GM18519 (cell line): Measurements from ENCODE around the gene CAPNS1.
"Not testable (repeated sequence)": the region's sequence is repeated elsewhere in the genome, so short reads cannot be mapped to it uniquely, and the experiment has no call there.

Source experiments
- ATAC-seq: cut with Tn5 transposase; IDR thresholded peaks from one replicate; pipeline ENCODE4 v1.9.1; 2021; ENCODE audit warnings: mild to moderate bottlenecking, moderate library complexity; ENCODE audit not compliant: unreplicated experiment, low FRiP score

CAPNS1 gene

DNA sequence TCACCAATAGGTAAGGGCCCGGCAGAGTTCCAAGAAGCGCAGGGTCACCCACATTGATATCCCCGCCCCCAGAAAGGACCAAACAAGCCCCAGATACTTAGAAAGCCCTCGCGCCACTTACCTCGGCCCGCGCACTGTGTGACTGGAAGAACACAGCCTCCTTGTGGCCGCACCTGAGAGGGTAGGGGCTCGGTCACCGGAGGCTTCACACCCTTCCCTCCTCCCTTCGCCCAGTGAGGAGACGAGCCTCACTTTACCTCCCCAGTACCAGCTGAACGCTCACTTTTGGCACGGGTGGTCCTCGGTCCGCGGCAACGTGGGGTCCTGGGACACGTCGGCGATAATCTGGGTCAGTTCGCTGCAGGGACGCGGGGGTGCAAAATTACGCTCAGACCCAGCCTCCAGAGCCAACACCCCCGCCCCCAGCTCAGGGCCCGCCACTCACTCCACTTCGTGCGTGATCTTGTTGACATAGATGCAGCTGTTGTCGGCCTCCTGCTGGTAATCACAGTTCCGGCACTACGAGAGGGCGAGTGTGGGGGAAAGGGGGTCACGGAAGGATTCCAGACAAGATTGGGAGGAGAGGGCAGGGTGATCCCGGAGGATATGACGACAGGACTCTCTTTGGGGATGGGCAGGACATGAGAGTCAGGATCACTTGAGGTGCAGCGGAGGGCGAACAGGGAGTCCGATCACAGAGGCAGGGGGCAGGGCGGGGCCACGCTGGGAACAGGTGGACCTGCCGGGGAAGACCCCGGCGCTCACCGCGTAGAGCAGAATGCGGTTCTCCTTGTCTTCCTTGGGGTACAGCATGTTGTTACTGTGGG, 25.8 kb upstream of the CAPNS1 start:
- ATAC-seq: no peak

GRCh38 chr19:36114721-36115452, 25.0 kb upstream of the CAPNS1 start, which contains the start of gene POLR2I:
Gene POLR2I, minus strand, starts transcription at chr19:36114875. Its CDS starts 19 bp downstream, at chr19:36114856.
- peak; percentile 71 for ATAC-seq

DNA sequence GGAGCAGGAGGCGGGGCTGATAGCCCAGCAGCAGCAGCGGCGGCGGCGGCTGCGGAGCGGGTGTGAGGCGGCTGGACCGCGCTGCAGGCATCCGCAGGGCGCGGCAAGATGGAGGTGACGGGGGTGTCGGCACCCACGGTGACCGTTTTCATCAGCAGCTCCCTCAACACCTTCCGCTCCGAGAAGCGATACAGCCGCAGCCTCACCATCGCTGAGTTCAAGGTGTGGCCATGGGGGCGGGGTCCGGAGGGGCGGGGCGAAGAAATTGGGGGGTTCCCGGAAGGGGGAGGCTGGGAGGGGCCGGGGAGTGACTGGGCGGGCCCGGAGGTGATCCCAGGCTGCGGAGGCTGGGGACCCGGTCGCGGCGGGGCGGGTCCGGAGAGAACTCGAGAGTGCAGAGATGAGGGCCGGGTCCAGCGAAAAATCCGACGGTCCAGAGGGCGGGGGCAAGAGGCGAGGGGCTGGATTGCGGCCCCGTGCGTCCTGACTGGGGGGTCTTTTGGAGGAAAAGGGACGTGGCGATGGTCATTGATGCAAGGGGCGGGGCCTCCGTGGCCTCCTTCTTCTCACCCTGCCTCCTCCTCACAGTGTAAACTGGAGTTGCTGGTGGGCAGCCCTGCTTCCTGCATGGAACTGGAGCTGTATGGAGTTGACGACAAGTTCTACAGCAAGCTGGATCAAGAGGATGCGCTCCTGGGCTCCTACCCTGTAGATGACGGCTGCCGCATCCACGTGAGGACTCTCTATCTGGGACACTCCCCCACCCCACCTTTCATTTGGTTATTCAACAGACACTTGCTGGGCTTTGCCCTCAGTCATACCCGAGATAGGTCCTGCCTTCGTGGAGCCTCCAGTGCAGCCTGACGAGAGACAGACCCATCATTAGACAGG, 24.2 kb upstream of the CAPNS1 start, which contains the start of gene TBCB:
TSS of gene TBCB (plus strand) at position 16 of the 891 bp plus-strand sequence. CDS start at position 109, 93 bp downstream.
- no peak for ATAC-seq

DNA sequence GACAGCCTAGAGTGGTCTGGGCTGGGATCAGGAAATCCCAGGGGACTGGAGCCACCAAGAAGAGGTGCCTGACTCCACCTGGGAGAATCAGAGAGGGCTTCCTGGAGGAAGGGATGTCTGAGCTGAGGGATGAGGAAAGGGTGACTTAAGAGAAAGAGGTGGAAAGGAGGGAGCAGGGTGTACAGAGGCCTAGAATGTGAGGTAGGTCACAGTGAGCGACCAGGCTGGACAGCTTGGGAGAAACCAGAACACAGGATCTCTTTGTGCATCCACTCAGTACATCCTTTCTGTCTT, 23.6 kb upstream of the CAPNS1 start:
- ATAC-seq: no peak

DNA sequence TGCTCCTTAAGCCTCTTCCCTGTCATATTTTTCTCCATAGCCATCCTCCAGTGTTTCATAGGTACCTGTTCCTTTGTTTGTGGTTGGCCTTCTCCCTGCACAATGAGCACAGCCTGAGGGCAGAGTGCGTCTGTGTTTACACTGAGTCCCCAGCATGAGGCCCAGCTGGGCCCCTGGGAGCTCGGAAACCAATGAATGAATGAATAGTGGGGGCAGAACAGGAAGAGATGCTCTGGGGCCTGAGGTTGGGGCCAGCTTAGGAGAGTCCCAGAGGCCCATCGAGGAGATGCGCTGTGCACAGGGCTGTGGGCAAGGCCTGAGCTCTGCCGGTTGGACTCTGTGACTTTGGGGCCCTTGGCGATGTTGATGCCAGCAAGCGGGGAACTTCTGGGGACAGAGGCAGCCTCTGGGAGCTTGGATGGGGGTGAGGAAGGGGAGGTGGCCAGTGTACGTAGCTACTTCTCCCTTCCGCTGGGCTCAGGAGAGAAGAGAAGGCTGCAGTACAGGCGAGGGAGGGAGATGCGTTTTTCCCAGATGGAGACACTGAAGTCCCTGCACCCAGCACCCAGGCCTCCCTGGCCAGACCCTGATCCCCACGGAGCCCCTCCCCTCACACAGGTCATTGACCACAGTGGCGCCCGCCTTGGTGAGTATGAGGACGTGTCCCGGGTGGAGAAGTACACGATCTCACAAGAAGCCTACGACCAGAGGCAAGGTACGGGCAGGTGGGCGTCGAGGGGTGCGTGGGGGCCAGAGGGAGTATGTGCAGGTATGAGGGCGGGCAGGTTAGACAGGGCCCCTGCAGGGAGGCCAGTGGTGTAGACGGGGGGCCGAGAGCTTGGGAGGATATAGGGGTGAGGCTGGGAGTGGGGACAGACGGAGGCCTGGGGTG, 19.5 kb upstream of the CAPNS1 start:
- ATAC-seq: no peak

GRCh38 chr19:36120984-36121358, 18.9 kb upstream of the CAPNS1 start:
- no peak for ATAC-seq

GRCh38 chr19:36121486-36122124, 18.3 kb upstream of the CAPNS1 start:
- no peak for ATAC-seq

DNA sequence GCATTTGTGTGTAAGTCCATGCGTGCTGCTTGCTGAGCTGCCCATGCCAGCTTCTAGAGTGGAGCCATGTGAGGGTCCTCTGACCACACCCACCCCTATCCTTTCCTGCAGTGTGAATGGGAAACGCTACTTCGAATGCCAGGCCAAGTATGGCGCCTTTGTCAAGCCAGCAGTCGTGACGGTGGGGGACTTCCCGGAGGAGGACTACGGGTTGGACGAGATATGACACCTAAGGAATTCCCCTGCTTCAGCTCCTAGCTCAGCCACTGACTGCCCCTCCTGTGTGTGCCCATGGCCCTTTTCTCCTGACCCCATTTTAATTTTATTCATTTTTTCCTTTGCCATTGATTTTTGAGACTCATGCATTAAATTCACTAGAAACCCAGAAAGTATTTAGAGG, 14.3 kb upstream of the CAPNS1 start:
- no peak for ATAC-seq

DNA sequence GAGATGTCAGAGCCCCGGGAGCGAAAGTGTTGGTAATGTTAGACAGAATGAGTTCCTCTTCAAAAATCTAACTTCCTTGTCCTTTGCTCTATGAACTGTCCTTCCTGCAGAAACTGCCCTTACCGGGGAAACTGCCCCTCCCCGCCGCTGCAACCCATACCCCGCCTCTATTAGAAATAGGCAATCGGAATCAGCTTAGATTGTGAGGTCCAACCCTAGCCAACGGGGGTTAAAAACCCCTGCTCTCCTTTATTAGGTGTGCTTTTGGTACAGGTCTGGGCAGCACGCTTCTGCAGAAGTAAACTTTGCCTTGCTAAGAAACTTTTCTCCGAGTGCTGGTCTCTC, 11.5 kb upstream of the CAPNS1 start:
- ATAC-seq: no peak

- ATAC-seq: not testable (repeated sequence)
These were observed 8.6 kb upstream of the CAPNS1 start for GRCh38 chr19:36131221-36131620.

- not testable (repeated sequence) for ATAC-seq
These were observed 5.0 kb upstream of the CAPNS1 start for GRCh38 chr19:36134867-36135266.

GRCh38 chr19:36136964-36137686, 2.7 kb upstream of the CAPNS1 start:
- ATAC-seq: no peak

DNA sequence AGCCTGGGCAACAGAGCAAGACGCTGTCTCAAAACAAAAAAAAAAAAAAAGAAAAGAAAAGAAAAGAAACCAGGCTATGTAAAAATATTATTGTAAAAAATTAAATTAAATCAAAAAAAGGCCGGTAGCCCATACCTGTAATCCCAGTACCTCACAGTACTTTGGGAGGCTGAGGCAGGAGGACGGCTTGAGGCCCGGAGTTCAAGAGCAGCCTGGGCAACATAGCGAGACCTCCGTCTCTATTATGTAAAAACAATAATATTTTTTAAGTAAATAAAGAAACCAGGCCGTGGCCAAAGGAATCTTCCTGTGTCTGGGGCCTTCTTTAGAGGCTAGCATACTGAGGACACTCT, 770 bp upstream of the CAPNS1 start:
- ATAC-seq: no peak

DNA sequence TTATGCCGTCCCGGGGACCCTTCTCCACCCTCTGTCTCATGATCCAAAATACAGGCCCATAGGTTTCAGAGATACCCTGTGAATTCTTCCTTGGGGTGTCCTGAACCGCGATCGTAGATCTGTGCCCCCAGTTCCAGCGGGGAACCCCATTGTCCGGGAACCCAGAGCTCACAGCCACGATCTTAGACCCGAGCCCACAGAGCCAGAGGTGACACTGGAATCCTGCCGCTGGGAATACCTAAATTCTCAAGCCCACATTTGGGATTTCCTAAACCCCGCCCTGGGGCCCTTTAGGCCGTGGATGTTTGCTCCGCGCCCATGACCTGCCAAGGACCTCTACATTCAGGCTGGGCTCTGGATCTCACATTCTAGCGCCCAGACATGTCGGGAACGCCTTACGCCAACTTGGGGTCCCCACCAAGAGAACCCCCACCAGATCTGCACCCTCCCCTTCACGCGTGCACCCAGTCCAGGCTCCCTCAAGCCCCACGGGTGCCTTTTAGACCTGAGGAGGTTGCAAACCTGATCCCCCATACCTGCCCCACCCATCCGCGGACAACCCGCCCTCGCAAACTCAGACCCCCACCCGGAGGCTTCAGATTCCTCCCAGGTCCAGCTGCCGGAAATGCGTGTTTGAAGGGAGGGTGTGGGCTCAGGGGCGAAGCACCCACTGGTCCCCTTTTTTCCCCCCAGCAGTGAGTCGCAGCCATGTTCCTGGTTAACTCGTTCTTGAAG, 605 bp downstream of the CAPNS1 start:
- no peak for ATAC-seq

- no peak for ATAC-seq
These were observed 1.4 kb downstream of the CAPNS1 start for GRCh38 chr19:36141039-36141927.

DNA sequence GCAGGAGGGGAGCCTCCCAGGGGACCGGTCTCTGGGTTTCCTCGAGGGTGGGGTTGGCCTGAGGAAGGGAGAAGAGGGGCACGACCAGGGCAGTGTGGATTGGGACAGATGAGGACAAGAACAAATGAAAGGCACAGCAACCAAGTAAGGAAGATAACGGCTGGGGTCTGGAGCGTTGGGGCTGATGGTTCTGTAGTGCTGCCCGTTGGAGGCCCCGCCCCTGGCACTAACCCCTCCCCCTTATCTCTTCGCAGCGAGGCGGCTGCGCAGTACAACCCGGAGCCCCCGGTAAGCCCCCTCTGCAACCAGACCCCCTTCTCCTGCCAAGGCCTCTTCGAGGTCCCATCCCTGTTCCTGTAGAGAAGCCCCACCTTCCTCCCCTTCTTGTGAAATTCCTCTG, 2.2 kb downstream of the CAPNS1 start:
- ATAC-seq: no peak

DNA sequence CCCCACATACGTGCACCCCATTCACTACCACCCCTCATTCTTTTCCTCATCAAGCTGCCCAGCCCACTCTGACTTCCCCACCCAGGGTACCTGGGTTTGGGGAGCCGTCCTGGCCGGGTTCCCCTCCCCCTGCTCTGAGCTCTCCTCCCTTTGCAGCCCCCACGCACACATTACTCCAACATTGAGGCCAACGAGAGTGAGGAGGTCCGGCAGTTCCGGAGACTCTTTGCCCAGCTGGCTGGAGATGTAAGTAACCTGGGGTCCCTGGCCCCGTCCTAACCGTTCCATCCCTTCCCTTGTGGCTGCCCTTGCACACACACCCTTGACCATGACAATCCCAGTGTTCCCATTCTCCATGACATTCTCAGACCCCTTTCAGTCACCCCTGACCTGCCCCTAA, 2.6 kb downstream of the CAPNS1 start:
- ATAC-seq: no peak
